Epidermal melanocyte (primary cell): ENCODE results near the gene ASB18.
"Not testable (repeated sequence)": the region's sequence is repeated elsewhere in the genome, so short reads cannot be mapped to it uniquely, and the experiment has no call there.

Experiments
- DNase-seq: peaks from one replicate; pipeline ENCODE4 v3.0.0; 2011; ENCODE audit warnings: low spot score; ENCODE audit not compliant: insufficient read length

ASB18 gene, protein sequence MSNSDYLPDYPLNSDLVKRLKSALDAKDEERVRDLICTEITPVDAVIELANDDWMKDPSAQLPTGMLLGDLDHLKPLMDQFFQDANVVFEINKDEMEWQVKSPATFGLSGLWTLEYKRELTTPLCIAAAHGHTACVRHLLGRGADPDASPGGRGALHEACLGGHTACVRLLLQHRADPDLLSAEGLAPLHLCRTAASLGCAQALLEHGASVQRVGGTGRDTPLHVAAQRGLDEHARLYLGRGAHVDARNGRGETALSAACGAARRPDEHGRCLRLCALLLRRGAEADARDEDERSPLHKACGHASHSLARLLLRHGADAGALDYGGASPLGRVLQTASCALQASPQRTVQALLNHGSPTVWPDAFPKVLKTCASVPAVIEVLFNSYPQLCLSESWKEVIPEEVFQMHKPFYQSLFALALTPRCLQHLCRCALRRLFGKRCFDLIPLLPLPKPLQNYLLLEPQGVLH

DNA sequence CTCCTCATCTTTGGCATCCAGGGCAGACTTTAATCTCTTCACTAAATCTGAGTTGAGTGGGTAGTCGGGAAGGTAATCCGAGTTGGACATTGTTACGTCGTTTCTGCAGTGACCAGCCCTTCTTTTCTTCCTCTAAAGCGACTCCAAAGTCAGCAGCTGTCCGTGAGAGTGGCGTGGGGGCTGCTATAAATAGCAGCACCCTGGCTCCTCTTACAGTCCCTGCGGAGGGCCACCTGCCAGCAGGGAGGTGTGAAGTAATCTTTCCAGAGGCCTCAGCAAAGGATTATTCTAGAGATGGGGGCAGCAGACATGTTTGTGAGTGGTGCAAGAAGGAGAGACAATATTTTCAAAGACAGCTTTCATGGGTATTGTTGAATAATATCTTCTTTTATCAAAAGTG, at the start of gene ASB18:
TSS of gene ASB18 (minus strand) at position 151 of the 400 bp plus-strand sequence. CDS start at position 90, 61 bp downstream.
- DNase-seq, result no peak

DNA sequence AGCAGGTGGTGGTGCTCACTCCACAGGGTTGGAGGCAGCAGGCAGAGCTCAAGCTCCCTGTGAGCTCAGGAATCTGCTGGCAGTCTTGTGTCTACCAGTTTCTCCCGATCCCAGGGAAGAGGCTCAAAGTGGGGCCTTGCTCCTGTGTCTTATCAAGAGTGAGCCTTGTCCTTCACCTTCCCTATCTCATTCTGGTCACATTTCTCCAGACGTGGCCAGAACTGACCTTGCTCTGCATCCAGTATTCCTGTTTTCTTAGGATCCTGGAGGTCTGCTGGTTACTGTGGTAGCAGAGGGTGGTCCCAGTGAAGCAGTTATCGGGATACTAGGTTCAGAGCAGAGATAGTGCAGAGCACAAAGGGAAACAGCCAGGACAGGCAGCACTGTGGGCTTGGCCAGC, 47.1 kb upstream of the ASB18 start:
- DNase-seq, result no peak

DNA sequence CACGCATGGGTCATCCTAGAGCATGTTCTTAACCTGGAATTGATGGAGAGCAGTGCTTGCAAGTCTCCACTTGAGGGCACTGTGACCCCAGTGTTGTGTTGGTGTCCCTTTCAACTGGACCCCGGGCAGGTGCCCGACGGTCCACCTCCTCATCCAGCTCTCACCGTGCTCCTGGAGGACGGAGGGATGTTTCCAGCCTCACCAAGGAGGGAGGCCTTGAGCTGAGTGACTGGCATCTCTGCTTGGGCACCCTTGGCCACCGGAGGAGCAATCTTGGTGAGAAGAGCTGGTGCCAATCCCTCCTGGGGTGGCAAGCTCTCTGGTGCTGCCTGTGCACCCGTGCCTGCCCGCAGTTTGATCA, 45.4 kb upstream of the ASB18 start:
- DNase-seq, result no peak

DNA sequence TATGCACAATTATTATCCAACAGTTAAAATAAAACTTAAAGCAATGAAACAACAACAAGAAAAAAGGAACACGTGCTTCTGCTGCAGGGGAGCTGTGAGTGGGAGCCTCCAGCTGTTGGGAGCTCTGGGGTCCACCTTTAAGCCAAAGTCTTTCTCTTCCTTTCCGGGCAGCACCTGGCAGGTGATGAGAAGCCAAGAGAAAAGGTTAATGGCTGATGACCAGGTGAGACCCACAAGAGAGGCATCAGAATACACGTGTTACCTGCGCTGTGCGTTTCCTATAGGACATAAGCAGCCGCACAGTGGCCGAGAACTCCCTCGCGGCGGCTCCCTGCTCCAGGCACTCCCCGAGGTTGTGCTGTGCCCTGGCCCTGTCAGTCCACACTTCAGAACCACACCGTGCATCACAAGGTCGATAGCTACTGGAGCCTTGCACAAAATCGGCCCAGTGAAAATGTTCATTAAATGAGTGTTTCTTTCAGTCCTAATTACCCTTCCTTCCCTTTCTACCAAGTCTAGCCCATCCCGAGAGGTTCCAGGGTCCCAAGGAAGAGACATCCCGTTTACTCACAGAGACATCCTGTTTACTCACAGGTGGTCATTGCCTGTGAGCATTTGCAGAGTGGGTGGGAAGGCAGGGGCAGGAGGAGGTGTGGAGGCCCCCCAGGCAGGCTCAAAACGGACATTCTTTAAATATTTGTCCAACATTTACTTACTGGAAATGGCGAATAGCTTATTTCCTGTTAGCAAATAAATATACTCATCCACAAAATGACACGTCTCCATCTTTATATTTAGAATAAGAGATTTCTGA, 44.9 kb upstream of the ASB18 start:
- no peak for DNase-seq

DNA sequence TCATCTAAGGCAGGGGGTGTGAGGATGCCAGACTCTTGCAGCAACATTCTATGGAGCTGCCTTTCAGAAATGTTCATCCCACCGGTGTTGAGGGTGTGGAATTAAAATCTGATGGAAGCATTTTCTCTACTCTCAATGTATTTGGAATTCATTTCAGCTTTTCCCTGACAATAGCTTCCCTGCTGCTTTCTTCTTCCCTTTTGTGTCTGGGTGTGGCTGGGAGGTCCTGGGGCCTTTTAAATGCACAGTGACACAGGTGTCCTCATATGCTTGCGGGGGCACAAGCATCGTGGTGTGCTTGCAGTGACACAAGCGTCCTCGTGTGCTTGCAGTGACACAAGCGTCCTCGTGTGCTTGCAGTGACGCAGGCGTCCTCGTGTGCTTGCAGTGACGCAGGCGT, 43.4 kb upstream of the ASB18 start:
- DNase-seq, result no peak

DNA sequence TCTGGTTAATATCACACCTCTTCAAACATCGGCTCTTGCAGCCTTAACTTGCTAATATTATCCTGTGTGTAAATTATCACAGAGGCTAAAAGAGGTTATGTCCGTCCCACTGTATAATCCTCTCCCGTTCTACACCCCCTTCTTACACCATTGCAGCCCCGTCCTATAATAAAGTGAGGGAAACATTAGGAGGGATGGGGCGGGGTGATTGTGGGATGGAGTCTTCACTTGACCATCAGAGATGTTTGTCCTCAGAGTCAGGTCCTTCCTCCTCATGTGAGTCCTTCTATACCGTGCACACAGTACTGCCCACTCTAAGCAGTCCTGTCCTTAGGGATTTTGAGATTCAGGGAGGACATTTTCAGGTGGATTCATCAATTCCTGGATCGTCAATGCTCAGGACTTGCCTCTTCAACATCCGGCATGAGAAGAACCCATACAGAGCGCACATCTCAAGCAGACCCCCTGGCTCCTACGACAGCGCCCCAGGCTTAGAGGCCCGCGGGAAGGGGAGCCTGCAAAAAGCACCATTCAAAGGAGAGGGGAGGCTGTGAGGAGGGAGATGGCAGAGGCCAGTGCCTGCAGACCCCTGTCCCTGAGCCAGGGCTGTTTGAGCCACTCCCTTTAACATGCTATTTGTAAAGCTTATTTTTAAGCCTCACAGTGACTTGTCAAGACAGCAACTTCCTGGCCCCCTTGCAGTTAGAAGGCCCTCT, 42.8 kb upstream of the ASB18 start:
- DNase-seq, result no peak

DNA sequence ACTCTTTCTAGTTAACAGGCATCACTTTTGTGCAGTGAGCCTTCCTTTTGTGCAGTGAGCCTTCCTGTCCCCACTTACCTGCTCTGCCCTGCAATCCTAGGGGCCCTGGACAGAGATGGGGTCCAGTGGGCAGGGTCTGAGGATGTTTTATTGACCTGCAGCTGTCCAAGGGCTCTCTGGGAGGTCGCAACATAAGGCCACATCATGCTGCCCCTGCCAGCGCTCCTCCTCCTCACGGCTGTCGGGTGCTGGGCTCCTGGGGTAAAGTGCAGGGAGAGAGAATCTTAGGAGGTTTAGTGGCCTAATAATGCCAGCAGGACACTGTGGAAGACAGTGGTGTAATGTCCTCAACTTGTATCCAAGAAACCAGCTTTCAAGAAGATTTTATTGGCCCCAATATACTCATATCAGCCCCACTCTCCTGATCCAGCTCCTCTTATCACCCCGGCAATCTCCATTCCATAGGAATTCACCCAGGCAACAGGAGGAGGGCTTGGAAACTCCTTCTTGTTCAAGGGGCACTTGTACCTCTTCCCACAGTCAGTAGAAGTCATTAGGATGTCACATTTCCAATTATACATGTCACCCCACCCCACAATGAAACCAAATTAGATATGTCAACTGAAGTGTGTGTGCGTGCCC, 41.9 kb upstream of the ASB18 start:
- DNase-seq, result no peak

DNA sequence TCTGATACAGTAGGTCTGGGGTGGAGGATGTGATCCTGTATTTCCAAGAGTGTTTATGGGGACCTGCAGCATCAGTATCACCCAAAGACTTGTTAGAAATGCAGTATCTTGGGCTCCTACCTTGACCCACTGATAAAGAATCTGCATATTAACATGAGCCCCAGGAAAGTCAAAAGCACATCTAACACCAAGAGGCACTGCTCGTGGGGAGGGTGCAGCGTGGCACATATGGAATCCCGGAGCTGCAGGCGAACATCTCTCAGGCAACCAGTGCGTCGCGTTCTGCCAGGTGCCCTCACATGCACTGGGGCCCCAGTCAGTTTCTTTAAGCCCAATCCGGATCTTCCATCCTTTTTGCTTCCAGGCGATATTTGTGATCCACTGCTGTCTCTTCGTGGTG, 41.3 kb upstream of the ASB18 start:
- DNase-seq, result no peak

DNA sequence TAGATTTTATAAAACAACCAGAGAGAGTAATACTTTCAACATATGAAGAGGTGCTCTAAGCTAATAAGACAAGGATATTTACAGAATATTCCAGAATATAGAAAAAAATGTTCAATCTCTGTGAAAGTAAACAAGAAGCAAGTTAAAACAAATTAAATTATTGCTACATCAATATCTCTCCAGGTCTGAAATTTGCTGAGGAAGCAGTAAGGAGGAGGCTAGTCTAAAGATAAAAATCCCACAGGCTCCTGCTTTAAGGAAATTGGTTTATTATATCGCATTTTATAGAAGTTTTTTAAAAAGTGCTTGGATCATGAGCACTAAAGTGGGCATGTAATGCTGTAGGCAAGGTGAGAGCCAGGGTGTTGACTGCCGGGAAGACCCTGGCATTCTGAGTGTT, 39.7 kb upstream of the ASB18 start:
- DNase-seq, result no peak

DNA sequence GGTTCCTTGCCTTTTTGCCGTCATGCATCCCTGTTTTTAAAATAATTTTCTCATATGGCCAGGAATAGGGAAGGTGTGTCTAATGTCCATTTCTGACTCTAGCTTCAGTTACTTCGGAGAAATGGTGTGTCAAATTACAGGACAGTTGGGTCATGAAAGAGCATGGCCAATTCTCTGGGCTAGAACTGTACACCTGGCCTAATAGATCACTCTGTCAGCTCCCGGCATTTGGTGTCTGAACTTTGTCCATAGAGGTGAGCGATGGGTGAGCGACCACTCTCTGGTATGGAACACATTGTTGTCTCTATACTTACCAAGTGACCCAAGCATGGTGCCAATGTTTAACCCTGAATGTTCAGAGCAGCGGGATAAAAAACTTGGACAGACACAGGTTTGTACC, 38.3 kb upstream of the ASB18 start:
- DNase-seq, result no peak

DNA sequence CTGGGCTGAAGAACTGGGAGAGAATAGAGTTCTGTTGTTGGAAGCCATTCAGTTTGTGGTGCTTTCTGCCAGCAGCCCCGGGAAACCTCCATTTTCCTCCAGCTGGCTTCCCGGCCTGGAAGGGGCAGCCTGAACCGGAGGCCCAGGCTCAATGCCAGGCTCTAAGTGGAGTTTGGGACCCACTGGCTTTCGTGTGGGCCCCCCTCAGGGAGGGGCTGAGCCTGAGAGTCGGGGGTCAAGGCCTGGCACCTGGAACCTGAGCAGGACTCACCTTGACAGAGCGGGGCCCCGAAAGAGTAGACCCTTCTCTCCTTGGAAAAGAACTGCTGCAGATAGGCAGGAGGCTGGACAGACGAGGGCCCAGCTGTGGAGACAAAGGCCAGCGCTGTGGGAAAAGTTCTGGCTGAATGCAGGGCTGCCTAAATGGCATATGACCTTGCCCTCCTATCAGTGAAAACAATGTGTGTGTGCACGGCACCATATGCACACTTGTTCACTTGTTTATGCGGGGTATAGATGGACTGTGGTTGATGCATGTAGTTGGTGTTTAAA, 34.8 kb upstream of the ASB18 start:
- DNase-seq, result no peak

DNA sequence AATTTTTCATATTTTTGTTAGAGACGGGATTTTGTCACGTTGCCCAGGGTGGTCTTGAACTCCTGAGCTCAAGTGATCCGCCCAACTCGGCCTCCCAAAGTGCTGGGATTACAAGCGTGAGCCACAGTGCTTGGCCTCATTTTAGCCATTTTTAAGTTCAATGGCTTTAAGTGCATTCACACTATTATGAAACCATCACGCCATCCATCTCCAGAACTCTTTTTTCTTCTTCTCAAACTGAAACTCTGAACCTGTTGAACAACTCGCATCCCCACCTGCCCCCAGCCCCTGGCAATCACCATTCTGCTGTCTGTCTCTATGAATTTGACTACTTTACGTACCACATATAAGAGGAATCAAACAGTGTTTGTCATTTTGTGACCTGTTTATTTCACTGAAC, 31.3 kb upstream of the ASB18 start:
- no peak for DNase-seq

DNA sequence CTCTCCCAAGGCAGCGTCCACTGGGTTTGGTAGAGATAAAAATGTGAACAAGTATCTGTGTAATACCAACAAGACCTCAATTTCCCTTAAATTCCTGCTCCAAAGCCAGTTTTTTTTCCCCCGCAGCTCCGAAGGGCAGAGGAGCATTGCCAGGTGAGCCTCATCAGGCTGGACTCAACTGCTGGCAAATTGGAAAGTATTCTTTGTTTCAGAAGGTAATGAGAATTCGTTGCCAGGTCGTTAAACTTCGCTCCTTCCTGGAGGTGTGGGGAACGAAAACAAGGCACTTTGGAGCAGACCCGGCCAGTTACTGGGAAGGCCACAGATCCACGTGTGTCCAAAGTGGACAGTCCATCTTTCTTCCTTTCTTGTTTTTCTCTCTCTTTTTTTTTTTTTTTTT, 30.4 kb upstream of the ASB18 start:
- no peak for DNase-seq

DNA sequence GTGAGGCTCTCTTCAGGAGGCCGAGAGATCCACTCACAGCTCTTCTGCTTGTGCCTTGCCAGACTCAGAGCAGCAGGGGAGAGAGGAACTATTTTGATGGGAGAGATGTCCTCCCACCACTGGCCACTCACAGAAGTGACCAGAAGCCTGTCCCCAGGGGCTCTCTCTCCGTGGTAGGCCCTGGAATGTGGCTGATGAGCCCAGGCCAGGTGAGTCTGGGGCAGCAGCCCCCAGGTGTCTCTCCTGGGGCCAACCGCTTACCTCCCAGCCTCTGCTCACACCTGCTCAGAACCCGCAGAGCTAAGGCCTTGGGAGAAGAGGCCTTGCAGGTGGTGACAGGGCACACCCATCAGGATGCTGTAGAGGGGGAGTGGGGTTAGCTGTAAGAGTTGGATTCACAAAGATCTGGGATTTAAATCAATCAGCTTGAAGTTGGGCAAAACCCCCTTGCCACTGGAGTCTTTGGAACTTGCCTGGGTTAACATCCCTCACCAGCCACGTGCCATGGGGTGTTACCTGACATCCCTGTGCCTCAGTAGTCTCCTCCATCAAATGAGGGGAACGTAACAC, 29.1 kb upstream of the ASB18 start:
- DNase-seq, result no peak

DNA sequence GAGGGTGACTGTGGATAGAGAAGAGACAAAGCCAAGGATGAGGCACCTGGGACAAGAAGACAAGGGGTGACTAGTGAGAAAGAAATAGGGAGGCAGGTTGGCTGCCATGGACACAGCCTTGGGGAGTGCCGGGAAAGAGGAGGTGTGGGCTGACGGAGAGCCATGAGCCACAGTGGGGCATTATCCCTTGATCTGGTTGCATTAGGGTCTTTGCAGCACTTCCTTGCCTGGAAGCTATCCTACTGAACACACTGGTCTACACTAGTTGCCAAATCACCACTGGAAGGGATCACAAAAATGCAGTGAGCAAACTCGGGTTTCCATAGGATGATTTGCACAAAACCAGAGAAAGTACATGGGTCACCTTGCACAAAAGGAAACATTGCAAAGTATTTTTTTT, 27.7 kb upstream of the ASB18 start:
- no peak for DNase-seq

DNA sequence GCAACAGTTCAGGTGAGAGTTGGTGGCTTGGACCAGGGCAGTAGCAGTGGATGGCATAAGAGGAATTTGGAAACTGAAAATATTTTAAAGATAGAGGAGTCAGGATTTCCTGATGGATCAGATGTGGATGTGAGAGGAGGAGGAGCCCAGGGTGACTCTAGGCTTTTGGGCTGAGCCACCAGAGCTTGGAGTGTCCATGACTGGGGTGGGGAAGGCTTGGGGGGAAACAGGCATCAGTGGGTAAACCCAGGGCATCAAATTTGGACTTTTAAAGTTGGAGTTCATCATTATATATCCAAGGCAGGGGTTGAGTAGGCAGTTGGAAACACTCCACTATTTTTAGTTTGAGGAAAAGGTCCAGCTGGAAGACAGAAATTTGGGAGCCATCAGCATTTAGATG, 27.3 kb upstream of the ASB18 start:
- no peak for DNase-seq

DNA sequence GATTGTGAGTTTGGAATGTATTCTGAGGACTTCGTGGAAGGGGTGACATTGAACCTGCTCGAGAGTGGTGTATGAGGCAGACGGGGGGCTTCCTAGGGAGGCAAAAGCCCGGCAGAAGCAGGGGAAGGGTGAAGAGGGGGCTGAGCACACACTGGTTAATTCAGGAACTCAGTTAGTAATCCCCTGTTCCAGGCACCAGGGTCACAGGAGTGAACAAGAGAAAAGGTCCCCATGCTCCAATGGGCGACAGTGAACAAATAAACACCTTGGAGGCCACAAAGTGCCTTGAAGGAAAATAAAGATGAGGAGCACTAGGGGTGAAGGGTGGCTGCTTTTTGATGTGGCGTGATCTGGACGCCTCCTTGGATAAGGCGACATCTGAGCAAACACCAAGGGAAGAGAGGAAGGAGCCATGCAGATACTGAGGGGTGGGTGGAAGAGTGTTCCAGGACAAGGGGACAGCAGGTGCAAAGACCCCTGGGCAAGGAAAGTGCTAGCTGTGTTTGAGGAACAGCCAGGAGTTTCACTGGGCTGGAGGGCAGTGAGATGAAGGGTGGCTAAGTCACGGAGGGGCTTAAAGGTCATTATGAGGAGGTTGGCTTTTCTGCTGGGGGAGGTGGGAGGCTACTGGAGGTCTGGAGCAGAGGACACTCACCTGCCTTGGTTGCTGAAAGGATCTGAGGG, 26.7 kb upstream of the ASB18 start:
- no peak for DNase-seq

DNA sequence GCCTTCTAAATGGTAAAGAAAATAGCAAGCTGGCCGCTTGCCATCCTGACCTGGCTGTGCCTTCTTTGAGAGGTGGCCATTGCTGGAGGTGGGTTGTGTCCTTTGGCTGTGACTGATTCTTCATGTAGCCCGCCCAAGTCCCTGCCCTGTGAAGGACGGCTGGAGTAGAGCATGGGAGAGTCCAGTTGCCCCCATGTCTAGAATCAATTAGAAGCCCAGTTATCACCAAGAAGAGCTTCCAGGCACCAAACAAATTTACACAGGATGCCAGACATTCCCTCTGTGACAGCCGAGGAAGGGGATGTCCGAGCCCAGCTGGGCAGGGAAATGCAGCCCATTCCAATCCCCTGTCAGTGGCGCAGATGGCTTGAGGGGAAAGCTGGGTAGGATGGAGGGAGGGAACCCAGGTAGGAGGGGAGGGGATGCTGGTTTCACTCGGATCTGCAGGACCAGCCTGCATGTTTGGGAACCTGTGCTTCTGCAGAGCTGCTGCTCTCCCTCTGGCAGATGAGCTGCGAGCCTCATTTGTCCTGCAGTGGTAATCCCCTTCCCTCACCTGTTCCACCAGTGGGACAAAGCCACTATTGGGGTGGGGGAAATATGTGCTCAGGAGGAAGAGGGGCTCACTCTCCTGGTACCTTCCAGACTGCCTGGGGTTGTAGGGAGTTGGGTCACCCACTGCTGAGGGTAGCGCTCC, 25.7 kb upstream of the ASB18 start:
- no peak for DNase-seq

DNA sequence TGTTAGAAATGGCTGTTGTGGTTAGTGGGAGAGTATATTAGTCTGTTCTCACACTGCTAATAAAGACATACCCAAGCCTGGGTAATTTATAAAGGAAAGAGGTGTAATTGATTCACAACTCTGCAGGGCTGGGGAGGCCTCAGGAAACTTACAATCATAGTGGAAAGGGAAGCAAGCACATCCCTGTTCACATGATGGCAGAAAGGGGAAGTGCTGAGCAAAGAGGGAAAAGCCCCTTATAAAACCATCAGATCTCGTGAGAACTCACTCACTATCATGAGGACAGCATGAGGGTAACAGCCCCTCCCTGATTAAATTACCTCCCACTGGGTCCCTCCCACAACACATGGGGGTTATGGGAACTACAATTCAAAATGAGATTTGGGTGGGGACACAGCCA, 24.2 kb upstream of the ASB18 start:
- not testable (repeated sequence) for DNase-seq

DNA sequence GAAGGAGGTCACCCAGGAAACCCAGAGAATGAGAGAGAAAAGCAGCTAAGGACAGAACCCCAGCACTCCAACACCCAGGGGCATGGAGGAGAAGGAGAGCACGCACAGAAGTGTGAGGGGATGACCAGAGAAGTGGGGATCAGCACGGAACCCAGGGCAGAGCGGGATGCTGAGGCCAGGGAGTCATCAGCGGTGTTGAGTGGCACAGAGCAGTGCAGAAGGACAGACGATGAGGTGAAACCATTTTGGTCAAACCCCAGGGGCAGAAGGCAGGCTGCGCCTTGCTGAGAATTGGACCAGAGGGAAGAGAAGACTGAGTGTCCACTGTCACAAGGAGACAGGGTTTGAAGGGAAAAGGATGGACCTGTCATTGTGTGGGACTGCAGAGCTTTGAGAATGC, 23.4 kb upstream of the ASB18 start:
- DNase-seq, result no peak
